ENCODE data around the gene SLTM.
"Not testable (repeated sequence)": the region's sequence is repeated elsewhere in the genome, so short reads cannot be mapped to it uniquely, and the experiment has no call there.

Gene SLTM

GRCh38 chr15:58933281-58934113 lies at the start of gene SLTM:
SLTM (minus strand) TSS chr15:58933679; CDS start chr15:58933565, 114 bp downstream.
- H3K27ac ChIP-seq = peak within 1 kb of the TSS; percentile 97
- DNase-seq (ENCODE audit: low read depth, low spot score) = peak; percentile 65

DNA sequence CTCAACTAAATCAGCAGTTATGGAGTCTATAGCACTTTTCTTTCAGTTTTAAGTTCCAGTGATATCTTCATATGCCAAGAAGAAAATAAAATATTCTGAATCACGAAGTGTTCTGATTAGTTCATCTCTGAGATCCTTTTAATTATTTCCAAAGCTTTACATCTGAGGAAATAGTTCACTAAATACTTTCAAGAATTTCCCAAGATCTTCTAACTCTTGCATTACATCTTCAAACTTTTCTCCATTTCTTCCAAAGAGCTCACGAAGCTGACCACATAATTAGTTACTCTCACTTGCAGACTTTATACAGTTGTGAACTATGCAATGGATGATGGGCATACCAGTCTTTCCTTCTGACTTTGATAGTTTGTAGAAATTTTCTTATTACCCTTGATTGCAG lies 49.8 kb upstream of the SLTM start:
- H3K27ac ChIP-seq = no peak overlapping the region
- DNase-seq (ENCODE audit: low read depth, low spot score) = no peak

DNA sequence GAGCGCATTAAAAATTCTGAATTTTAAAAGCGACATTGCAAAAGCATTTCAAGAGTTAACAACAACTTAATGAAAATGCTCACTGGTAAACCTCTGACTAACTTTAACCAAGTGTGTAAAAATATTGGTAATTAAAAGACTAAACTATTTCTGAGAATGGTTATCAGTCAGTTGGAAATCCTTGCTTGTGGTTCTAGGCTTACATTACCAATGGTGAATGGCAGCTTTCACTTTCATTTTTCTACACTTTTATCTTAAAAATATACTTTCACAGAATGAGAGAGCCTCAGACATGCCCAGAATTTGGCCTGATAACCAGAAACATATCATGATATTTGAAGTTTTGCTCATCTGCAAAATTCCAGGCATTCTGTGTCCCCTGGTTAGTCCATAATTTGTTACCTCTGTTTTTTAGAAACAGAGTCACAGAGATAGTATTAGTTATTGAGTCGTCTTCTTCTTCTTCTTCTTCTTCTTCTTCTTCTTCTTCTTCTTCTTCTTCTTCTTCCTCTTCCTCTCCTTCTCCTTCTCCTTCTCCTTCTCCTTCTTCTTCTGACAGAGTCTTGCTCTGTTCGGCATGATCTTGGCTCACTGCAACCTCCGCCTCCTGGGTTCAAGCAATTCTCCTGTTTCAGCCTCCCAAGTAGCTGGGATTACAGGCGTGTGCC lies 48.5 kb upstream of the SLTM start:
- DNase-seq (ENCODE audit: low read depth, low spot score) = no peak
- H3K27ac ChIP-seq = no peak overlapping the region

- no peak overlapping the region for H3K27ac ChIP-seq
- no peak for DNase-seq (ENCODE audit: low read depth, low spot score)
These were observed 47.0 kb upstream of the SLTM start for GRCh38 chr15:58980351-58980939.

DNA sequence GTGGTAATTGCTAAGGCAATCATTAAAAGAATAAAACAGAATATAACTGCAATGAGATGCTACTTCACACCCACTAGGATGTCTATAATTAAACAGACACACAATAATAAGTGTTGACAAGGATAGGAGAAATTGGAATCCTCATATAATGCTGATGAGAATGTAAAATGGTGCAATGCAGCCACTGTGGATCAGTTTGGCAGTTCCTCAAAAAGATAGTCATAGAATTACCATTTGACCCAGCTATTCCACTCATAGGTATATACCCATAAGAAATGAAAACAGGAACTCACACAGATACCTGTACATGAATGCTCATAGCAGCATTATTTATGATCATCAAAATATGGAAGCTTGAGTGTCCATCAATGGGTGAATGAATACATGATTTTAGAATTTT lies 44.4 kb upstream of the SLTM start:
- no peak for DNase-seq (ENCODE audit: low read depth, low spot score)
- no peak overlapping the region for H3K27ac ChIP-seq

- no peak for DNase-seq (ENCODE audit: low read depth, low spot score)
- H3K27ac ChIP-seq = no peak overlapping the region
These were observed 34.0 kb upstream of the SLTM start for GRCh38 chr15:58967479-58967878.

GRCh38 chr15:58966698-58967097 lies 33.2 kb upstream of the SLTM start:
- peak overlapping the region; percentile 35 for H3K27ac ChIP-seq
- no peak for DNase-seq (ENCODE audit: low read depth, low spot score)

GRCh38 chr15:58962662-58963565 lies 29.4 kb upstream of the SLTM start:
- DNase-seq (ENCODE audit: low read depth, low spot score) = no peak
- H3K27ac ChIP-seq = peak overlapping the region; percentile 47

- no peak for DNase-seq (ENCODE audit: low read depth, low spot score)
These were observed 28.7 kb upstream of the SLTM start for GRCh38 chr15:58962136-58962535.

DNA sequence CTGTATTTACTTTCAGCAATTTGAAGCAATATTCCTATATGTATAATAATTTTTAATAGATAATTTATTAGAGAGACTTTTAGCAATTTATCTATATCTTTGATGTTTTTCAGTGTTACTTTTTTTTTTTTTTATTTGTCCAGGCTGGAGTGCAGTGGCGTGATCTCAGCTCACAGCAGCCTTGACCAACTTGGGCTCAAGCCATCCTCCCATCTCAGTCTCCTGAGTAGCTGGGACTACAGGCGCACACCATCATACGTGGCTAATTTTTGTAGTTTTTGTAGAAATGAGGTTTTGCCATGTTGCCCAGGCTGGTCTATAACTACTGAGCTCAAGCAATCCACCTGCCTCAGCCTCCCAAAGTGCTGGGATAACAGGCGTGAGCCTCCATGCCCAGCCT lies 25.3 kb upstream of the SLTM start:
- H3K27ac ChIP-seq = no peak overlapping the region
- no peak for DNase-seq (ENCODE audit: low read depth, low spot score)

More at GRCh38 chr15:58962136-58962535, 28.7 kb upstream of the SLTM start:
- H3K27ac ChIP-seq = no peak overlapping the region

GRCh38 chr15:58957101-58957973 lies 23.9 kb upstream of the SLTM start:
- no peak for DNase-seq (ENCODE audit: low read depth, low spot score)
- no peak overlapping the region for H3K27ac ChIP-seq

GRCh38 chr15:58952751-58953150 lies 19.3 kb upstream of the SLTM start:
- H3K27ac ChIP-seq = peak overlapping the region; percentile 72
- no peak for DNase-seq (ENCODE audit: low read depth, low spot score)

- peak; percentile 45 for DNase-seq (ENCODE audit: low read depth, low spot score)
- H3K27ac ChIP-seq = peak overlapping the region; percentile 72
These were observed 18.0 kb upstream of the SLTM start for GRCh38 chr15:58951388-58952007.

- H3K27ac ChIP-seq = no peak overlapping the region
- no peak for DNase-seq (ENCODE audit: low read depth, low spot score)
These were observed 13.7 kb upstream of the SLTM start for GRCh38 chr15:58947179-58947578.

DNA sequence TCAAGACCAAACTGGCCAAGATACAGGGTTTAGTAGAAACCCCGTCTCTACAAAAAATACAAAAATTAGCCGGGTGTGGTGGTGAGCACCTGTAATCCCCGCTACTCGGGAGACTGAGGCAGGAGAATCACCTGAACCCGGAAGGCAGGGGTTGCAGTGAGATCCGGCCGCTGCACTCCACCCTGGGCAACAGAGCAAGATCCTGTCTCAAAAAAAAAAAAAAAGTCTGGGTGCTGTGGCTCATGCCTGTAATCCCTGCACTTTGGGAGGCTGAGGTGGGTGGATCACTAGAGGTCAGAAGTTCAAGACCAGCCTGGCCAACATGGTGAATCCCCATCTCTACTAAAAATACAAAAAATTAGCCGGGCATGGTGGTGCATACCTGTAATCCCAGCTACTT lies 1.5 kb upstream of the SLTM start:
- peak overlapping the region; percentile 97 for H3K27ac ChIP-seq
- DNase-seq (ENCODE audit: low read depth, low spot score) = not testable (repeated sequence)

GRCh38 chr15:58934521-58934920 lies 1.0 kb upstream of the SLTM start:
- H3K27ac ChIP-seq = peak overlapping the region; percentile 97

GRCh38 chr15:58934114-58934447 lies 602 bp upstream of the SLTM start:
- DNase-seq (ENCODE audit: low read depth, low spot score) = no peak
- H3K27ac ChIP-seq = peak overlapping the region; percentile 97

More at GRCh38 chr15:58934521-58934920, 1.0 kb upstream of the SLTM start:
- no peak for DNase-seq (ENCODE audit: low read depth, low spot score)

- DNase-seq (ENCODE audit: low read depth, low spot score) = no peak
- peak overlapping the region; percentile 97 for H3K27ac ChIP-seq
These were observed 684 bp downstream of the SLTM start for GRCh38 chr15:58932710-58933280.

Data from epithelial cell of prostate (primary cell).